Erythroblast (primary cell): ENCODE data around the gene IQGAP3.

Experiments
- GATA1 ChIP-seq: IDR thresholded peaks from 2 replicates; pipeline ENCODE4 v1.6.1; 2011; ENCODE audit warnings: low read depth, mild to moderate bottlenecking, control low read depth, low read length, moderate library complexity
- POLR2A ChIP-seq: IDR thresholded peaks from 2 replicates; pipeline ENCODE4 v1.6.1; 2011; ENCODE audit warnings: mild to moderate bottlenecking, low read length

- TF ChIP-seq POLR2A: no peak
- no peak for TF ChIP-seq GATA1
Measured at GRCh38 chr1:156592158-156592909, 20.0 kb upstream of the IQGAP3 start.
